Osteocyte (in vitro differentiated cells): ENCODE data around the gene GREM1. TPM values are rescaled to one million over a fixed set of nuclear protein-coding genes. Genes with fewer than 3 reads are reported as not detected.

Experiments used
- DNase-seq: peaks from one replicate; pipeline ENCODE4 v3.0.0; 2021; ENCODE audit warnings: mixed read lengths; ENCODE audit not compliant: unreplicated experiment; ENCODE audit errors: extremely low spot score
- H3K27ac Mint-ChIP-seq: one replicate; pipeline ENCODE4 v1.8.0; 2021; ENCODE audit warnings: mild to moderate bottlenecking, mixed read lengths; ENCODE audit not compliant: unreplicated experiment
- H3K27me3 Mint-ChIP-seq: one replicate; pipeline ENCODE4 v1.8.0; 2021; ENCODE audit warnings: mixed read lengths; ENCODE audit not compliant: unreplicated experiment
- H3K36me3 Mint-ChIP-seq: one replicate; pipeline ENCODE4 v1.8.0; 2021; ENCODE audit warnings: mixed read lengths; ENCODE audit not compliant: unreplicated experiment
- H3K4me1 Mint-ChIP-seq: one replicate; pipeline ENCODE4 v1.8.0; 2021; ENCODE audit warnings: mixed read lengths; ENCODE audit not compliant: unreplicated experiment
- H3K4me3 Mint-ChIP-seq: one replicate; pipeline ENCODE4 v1.8.0; 2021; ENCODE audit warnings: mild to moderate bottlenecking, moderate library complexity, mixed read lengths; ENCODE audit not compliant: unreplicated experiment
- H3K9me3 Mint-ChIP-seq: one replicate; pipeline ENCODE4 v1.8.0; 2021; ENCODE audit warnings: mixed read lengths; ENCODE audit not compliant: unreplicated experiment
- total RNA-seq: library from RNA; stranded (reverse); gene quantifications from 2 replicates; pipeline ENCODE4 v1.2.1, GENCODE V29; 2021
- TF ChIP-seq, protein P1 (sequence below): fragments of 200-600 bp; sonication (generic); IDR thresholded peaks from 2 replicates; pipeline ENCODE4 v1.5.0; 2021; ENCODE audit warnings: antibody characterized with exemption, mild to moderate bottlenecking, moderate library complexity

The GREM1 gene
- total RNA-seq, 1 donor from 2014 or later = 252 TPM

- Mint-ChIP-seq H3K27ac (no peak overlapping the region), H3K4me3 (no peak overlapping the region), H3K36me3 (no peaks in the 10 kb centered on the region), H3K4me1 (peaks cover 8% of the 10 kb centered on the region), H3K27me3 (no peaks in the 10 kb centered on the region), H3K9me3 (no peaks in the 10 kb centered on the region)
- no peak for DNase-seq
- TF ChIP-seq, protein P1, sequence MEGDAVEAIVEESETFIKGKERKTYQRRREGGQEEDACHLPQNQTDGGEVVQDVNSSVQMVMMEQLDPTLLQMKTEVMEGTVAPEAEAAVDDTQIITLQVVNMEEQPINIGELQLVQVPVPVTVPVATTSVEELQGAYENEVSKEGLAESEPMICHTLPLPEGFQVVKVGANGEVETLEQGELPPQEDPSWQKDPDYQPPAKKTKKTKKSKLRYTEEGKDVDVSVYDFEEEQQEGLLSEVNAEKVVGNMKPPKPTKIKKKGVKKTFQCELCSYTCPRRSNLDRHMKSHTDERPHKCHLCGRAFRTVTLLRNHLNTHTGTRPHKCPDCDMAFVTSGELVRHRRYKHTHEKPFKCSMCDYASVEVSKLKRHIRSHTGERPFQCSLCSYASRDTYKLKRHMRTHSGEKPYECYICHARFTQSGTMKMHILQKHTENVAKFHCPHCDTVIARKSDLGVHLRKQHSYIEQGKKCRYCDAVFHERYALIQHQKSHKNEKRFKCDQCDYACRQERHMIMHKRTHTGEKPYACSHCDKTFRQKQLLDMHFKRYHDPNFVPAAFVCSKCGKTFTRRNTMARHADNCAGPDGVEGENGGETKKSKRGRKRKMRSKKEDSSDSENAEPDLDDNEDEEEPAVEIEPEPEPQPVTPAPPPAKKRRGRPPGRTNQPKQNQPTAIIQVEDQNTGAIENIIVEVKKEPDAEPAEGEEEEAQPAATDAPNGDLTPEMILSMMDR = no peak
Measured at GRCh38 chr15:32692286-32692685, 25.5 kb upstream of the GREM1 start.

DNA sequence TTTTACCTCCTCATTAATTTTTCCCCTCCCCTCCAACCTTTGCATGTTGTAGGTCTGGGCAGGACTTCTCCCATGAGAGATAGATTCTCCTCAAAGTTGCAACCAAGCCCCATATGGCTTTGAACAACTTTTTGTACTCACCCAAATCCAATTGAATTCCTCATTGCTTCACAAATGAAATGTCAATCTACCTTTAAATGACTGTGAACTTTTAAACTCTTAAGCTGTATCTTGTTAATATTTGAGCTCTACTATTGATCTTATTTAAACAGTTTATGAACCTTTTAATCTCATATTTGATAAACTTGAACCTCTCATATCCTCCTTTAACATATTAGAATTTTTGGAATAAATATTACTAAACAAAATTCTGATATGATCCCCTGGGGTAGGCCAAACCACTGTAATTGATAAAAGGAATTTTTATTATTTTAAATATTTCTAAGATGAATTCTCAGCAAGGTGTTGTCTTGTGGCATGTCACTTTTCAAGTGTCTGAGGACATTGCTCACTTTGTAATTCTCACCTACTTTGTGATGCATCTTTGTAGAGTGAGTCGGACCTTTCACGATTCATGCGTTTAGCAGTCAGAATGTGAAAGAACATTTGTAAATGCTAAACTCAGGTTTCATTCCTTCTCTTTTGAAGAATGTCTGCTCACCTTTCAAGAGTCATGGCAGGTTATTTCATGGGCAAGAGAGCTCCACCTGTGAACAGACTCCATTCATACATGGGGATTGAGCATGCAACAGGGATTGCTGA lies 23.4 kb upstream of the GREM1 start:
- TF ChIP-seq, protein P1 = no peak

GRCh38 chr15:32698773-32699390 lies 18.9 kb upstream of the GREM1 start:
- TF ChIP-seq, protein P1 = no peak
- Mint-ChIP-seq H3K27ac (no peak overlapping the region), H3K4me3 (no peak overlapping the region), H3K9me3 (no peaks in the 10 kb centered on the region), H3K4me1 (no peaks in the 10 kb centered on the region), H3K27me3 (no peaks in the 10 kb centered on the region), H3K36me3 (no peaks in the 10 kb centered on the region)
- no peak for DNase-seq

More for the DNA sequence above, 23.4 kb upstream of the GREM1 start:
- DNase-seq = no peak
- H3K27ac Mint-ChIP-seq = no peak overlapping the region
- no peaks in the 10 kb centered on the region for H3K36me3 Mint-ChIP-seq
- peaks cover 7% of the 10 kb centered on the region for H3K4me1 Mint-ChIP-seq
- no peaks in the 10 kb centered on the region for H3K9me3 Mint-ChIP-seq
- no peaks in the 10 kb centered on the region for H3K27me3 Mint-ChIP-seq
- H3K4me3 Mint-ChIP-seq = no peak overlapping the region

DNA sequence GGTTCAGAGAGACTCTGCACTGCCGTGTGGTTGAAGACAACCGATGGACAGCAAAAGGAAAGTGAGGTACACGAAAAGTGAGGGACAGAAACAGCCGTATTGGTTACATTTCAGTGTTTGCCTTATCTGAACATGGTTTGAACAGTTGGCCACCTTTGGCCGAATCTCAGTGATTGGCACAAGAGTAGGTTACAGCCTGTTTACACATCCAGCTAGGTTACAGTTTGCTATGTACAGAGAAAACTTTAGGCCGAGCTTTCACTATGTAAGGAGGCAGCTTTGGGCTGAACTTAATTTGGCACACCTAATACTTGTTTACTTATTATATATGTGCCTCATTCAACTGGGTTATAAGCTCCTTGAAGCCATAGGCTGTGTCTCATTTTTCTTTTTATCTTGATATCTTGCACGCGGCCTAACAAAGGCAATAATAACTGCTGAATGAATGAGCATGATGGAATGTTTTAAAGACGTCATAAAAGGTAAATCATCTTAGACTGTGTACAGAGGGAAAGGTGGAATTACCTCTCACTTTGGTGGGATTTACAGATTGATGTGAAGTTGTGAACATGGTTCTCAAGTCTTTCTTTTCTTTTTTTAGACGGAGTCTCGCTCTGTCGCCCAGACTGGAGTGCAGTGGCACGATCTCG lies 17.2 kb upstream of the GREM1 start:
- Mint-ChIP-seq H3K27ac (no peak overlapping the region), H3K4me1 (peaks cover 13% of the 10 kb centered on the region), H3K27me3 (no peaks in the 10 kb centered on the region), H3K4me3 (no peak overlapping the region), H3K9me3 (no peaks in the 10 kb centered on the region), H3K36me3 (no peaks in the 10 kb centered on the region)
- TF ChIP-seq, protein P1 = no peak
- no peak for DNase-seq

GRCh38 chr15:32701863-32702262 lies 15.9 kb upstream of the GREM1 start:
- no peaks in the 10 kb centered on the region for H3K36me3 Mint-ChIP-seq
- DNase-seq = no peak
- no peak overlapping the region for H3K4me3 Mint-ChIP-seq
- H3K4me1 Mint-ChIP-seq = peaks cover 16% of the 10 kb centered on the region
- H3K9me3 Mint-ChIP-seq = no peaks in the 10 kb centered on the region
- no peaks in the 10 kb centered on the region for H3K27me3 Mint-ChIP-seq
- TF ChIP-seq, protein P1 = no peak
- no peak overlapping the region for H3K27ac Mint-ChIP-seq
